Psoas muscle (tissue), 8 donors: ENCODE data around the gene RAB40C. TPM values are rescaled to one million over a fixed set of nuclear protein-coding genes. Genes with fewer than 3 reads are reported as not detected.
"Not testable (repeated sequence)": the region's sequence is repeated elsewhere in the genome, so short reads cannot be mapped to it uniquely, and the experiment has no call there.

Source experiments
- ATAC-seq, 4 donors: fragments of 200-7000 bp; cut with Tn5 transposase; one replicate each; pipeline ENCODE4 v1.9.1; 2020; ENCODE audit warnings: moderate library complexity in 3 of 4, mild to moderate bottlenecking in 2 of 4
- DNase-seq, 2 donors: peaks; one replicate each; pipeline ENCODE4 v3.0.0-alpha.2; 2020
- H3K27ac ChIP-seq: fragments of 200-600 bp; one replicate; pipeline ENCODE4 v1.8.0; 2022
- H3K27me3 ChIP-seq, 3 donors: fragments of 200-600 bp in 1 of 3; one replicate each; pipeline versions ENCODE4 v1.6.1 to v1.8.0; 2013 to 2022; ENCODE audit warnings: low read length in 2 of 3, mild to moderate bottlenecking in 2 of 3, moderate library complexity in 1 of 3; ENCODE audit not compliant: insufficient read depth in 3 of 3
- H3K36me3 ChIP-seq, 2 donors: fragments of 200-600 bp in 1 of 2; one replicate each; pipeline versions ENCODE4 v1.6.1 to v1.8.0; 2013 to 2022; ENCODE audit warnings: low read depth in 1 of 2, mild to moderate bottlenecking in 1 of 2, moderate library complexity in 1 of 2; ENCODE audit not compliant: insufficient read depth in 1 of 2
- H3K4me1 ChIP-seq: fragments of 200-600 bp; one replicate; pipeline ENCODE4 v1.8.0; 2022
- H3K4me3 ChIP-seq: fragments of 200-600 bp; one replicate; pipeline ENCODE4 v1.8.0; 2022; ENCODE audit warnings: mild to moderate bottlenecking
- H3K9me3 ChIP-seq: fragments of 200-600 bp; one replicate; pipeline ENCODE4 v1.8.0; 2022
- WGBS, 3 donors: extraction: QIAGEN DNeasy Blood & Tissue Kit; methylation state at CpG; one replicate each; pipeline versions ENCODE4 v1.1.6 to v1.1.7; 2013; 5-methylcytosine and 5-hydroxymethylcytosine counted together
- intact Hi-C, 2 donors: fragments of 100-400 bp; cut with DNase I; formaldehyde crosslinking; loops; one replicate each; pipeline versions ENCODE4 v1.11.0 to v1.14.2; 2022
- polyA plus RNA-seq, 3 donors: library from polyadenylated mRNA; stranded (reverse); fragments of 200-250 nt; gene quantifications; one replicate each; pipeline ENCODE4 v1.2.3, GENCODE V29; 2013
- total RNA-seq, 4 donors: library from RNA; stranded (reverse); fragmentation: NEBNext Ultra II Directional in 2 of 4; extraction: Animal tissue kit (Norgen Biotek cat#: 25700) in 2 of 4; gene quantifications; one replicate each; pipeline versions ENCODE4 v1.2.1 to v1.2.4, GENCODE V29; 2021 to 2023
- TF ChIP-seq, protein P1 (sequence below): fragments of 200-600 bp; IDR thresholded peaks from one replicate; pipeline ENCODE4 v1.8.0; 2022; ENCODE audit warnings: antibody characterized with exemption
- donor health status: healthy with polysubstance abuse.
- donor health status: DM: no; HTN: no; CAD: no; lungs with moderate emphysema.
- donor health status: Bipolar disorder and iron deficiency.
- donor health status: healthy.
- donor health status: DM: yes; HTN: yes; CAD: no.
- donor health status: DM: no; HTN: no; CAD: no.
- donor health status: DM: no; HTN: no; CAD: no.
- donor health status: DM: yes; HTN: yes; CAD: no.

RAB40C gene
- total and polyA plus RNA-seq, 7 donors, result 12.3 to 20.2 (median 15.7) TPM

- Histone ChIP-seq H3K4me3 (peak overlapping the region; percentile 15), H3K4me1 (peaks cover 52% of the 10 kb centered on the region), H3K27ac (peak overlapping the region; percentile 95), H3K9me3 (no peaks in the 10 kb centered on the region), H3K36me3 (peaks cover 0 to 10% of the 10 kb centered on the region in 2 donors), H3K27me3 (no peaks in the 10 kb centered on the region)
- WGBS, 3 donors, result 62 to 77% (median 69%) methylated on average over 18 of the region's 18 CpGs
- TF ChIP-seq, protein P1, sequence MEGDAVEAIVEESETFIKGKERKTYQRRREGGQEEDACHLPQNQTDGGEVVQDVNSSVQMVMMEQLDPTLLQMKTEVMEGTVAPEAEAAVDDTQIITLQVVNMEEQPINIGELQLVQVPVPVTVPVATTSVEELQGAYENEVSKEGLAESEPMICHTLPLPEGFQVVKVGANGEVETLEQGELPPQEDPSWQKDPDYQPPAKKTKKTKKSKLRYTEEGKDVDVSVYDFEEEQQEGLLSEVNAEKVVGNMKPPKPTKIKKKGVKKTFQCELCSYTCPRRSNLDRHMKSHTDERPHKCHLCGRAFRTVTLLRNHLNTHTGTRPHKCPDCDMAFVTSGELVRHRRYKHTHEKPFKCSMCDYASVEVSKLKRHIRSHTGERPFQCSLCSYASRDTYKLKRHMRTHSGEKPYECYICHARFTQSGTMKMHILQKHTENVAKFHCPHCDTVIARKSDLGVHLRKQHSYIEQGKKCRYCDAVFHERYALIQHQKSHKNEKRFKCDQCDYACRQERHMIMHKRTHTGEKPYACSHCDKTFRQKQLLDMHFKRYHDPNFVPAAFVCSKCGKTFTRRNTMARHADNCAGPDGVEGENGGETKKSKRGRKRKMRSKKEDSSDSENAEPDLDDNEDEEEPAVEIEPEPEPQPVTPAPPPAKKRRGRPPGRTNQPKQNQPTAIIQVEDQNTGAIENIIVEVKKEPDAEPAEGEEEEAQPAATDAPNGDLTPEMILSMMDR, result no peak
- ATAC-seq (no peak), DNase-seq (no peak)
- intact Hi-C loops, result no loop called here
Measured at GRCh38 chr16:595094-595528, 5.2 kb downstream of the RAB40C start.

DNA sequence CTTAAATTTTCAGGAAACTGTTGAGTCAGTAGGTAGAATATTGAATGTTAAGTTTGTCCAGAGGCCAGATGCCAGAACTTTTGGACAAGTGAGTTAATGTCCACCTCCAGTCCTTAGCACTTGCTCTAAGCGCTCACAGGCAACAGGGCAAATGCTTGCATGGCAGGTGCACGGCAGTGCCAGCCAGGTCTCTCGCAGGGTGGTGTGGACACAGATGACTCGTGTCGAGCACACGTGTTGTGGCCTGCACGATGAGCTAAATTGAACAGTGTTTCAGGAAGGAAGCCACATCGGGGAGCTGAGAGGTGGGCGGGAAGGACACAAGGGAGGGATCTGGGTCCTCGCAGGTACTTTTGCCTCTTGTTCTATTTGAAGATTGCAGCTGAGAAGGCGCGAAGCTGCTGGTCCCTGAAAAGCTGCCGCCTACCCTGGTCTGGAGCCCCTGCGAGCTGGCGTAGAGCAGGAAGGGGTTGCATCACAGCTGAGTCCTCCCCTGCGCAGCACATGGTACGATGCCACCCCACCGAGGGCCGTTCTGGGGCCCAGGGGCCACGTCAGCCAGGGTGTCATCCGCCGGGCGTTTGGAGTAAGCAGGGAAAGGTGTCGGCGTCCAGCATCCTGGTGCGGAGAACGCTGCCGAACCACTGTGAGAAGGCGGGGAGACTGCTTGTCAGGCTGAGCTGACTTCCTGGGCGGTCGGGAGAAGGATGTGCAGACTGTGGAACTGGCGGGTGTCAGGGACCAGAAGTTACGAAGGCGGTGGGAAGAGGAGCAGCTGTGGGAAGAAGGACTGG, 6.3 kb downstream of the RAB40C start:
- Histone ChIP-seq H3K36me3 (peaks cover 0 to 17% of the 10 kb centered on the region in 2 donors), H3K27ac (peak overlapping the region; percentile 95), H3K4me1 (peaks cover 51% of the 10 kb centered on the region), H3K27me3 (no peaks in the 10 kb centered on the region), H3K9me3 (no peaks in the 10 kb centered on the region), H3K4me3 (no peak overlapping the region)
- intact Hi-C loops, result no loop called here
- peak in 1 of 4 donors; percentile 16 for ATAC-seq
- TF ChIP-seq, protein P1, result no peak
- DNase-seq, result no peak
- 80 to 81% (median 80%) methylated on average over 34 of the region's 34 CpGs for WGBS, 3 donors

DNA sequence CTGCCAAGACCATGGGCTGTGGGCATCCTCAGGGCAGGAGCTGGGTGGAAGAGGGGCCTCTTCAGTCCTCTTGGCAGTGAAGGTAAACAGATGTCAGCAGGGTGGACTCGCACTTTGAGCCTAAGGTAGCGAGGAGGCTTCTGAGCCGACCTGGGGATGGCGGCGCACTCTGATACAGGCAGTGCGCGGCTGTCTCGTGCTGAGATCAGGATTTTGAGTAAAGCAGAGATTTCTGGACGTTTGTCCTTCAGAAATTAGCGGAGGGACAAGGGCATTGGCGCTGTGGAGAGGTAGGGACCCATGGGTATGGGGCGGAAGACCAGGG, 6.8 kb downstream of the RAB40C start:
- no peaks in the 10 kb centered on the region for H3K9me3 ChIP-seq
- DNase-seq (no peak), ATAC-seq (no peak)
- no peak overlapping the region for H3K4me3 ChIP-seq
- peak overlapping the region; percentile 95 for H3K27ac ChIP-seq
- no peaks in the 10 kb centered on the region for H3K27me3 ChIP-seq
- H3K4me1 ChIP-seq, result peaks cover 46% of the 10 kb centered on the region
- peaks cover 0 to 17% of the 10 kb centered on the region in 2 donors for H3K36me3 ChIP-seq
- WGBS, 3 donors, result 92 to 96% (median 94%) methylated on average over 12 of the region's 12 CpGs
- intact Hi-C loops, result no loop called here
- TF ChIP-seq, protein P1, result no peak

- intact Hi-C loops, ATAC-seq, H3K9me3 ChIP-seq, H3K4me3 ChIP-seq, H3K27me3 ChIP-seq, H3K27ac ChIP-seq, DNase-seq: not testable (repeated sequence)
- Histone ChIP-seq H3K36me3 (peaks cover 0 to 17% of the 10 kb centered on the region in 2 donors), H3K4me1 (peaks cover 42% of the 10 kb centered on the region)
- WGBS, 3 donors, result 95 to 99% (median 98%) methylated on average over 6 to 7 of the region's 7 CpGs
Measured at GRCh38 chr16:597655-598054, 7.8 kb downstream of the RAB40C start.

- peaks cover 32% of the 10 kb centered on the region for H3K4me1 ChIP-seq
- intact Hi-C loops, result no loop called here
- no peak for ATAC-seq
- TF ChIP-seq, protein P1, result no peak
- no peak overlapping the region for H3K4me3 ChIP-seq
- peaks cover 0 to 17% of the 10 kb centered on the region in 2 donors for H3K36me3 ChIP-seq
- DNase-seq, result no peak
- no peak overlapping the region for H3K27ac ChIP-seq
- 94 to 97% (median 95%) methylated on average over 42 to 43 of the region's 43 CpGs for WGBS, 3 donors
- H3K9me3 ChIP-seq, result no peaks in the 10 kb centered on the region
- no peaks in the 10 kb centered on the region for H3K27me3 ChIP-seq
Measured at GRCh38 chr16:598823-599739, 9.2 kb downstream of the RAB40C start.
